Measurements from ENCODE around the gene SH3RF3. TPM values are rescaled to one million over a fixed set of nuclear protein-coding genes. Genes with fewer than 3 reads are reported as not detected.
"Not testable (repeated sequence)": the region's sequence is repeated elsewhere in the genome, so short reads cannot be mapped to it uniquely, and the experiment has no call there.

Gene SH3RF3
- total RNA-seq, 4 donors from 2014 or later = 2.8 to 5.7 (median 3.0) TPM

DNA sequence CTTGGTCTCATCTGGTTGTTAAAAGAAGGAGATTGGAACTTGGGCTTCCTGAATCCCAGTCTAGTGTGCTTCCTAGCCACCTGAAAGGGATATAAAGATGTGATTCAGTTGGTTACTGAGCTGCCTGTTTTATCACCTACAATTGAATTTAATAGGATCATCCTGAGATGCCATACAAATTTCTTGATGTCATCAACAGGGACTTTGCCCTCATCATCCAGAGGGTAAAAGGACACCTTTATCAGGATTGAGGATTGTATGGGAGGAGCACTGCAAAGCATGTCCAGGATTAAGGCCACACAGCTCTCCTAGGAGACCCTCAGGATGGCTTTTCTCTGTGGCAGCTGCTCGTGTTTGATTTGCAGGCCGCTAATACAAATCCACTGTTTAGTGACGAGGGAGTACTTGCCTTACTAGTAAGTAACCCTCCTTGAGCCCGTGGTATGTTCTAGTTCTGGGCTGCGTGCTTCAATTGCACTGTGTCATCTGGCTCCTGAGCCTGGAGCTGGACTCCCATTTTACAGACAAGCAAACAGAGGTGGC is 28.6 kb downstream of the SH3RF3 start:
- H3K36me3 ChIP-seq = no peaks in the 10 kb centered on the region
- DNase-seq (no peak), ATAC-seq (no peak)
- H3K9me3 ChIP-seq = no peaks in the 10 kb centered on the region
- H3K4me3 ChIP-seq = no peak overlapping the region
- H3K4me1 ChIP-seq = peaks cover 4 to 15% of the 10 kb centered on the region in 2 donors
- in situ Hi-C loops (cut with MboI; ENCODE audit: low sequenced_read_pairs in 4 of 4) = no loop called here
- TF ChIP-seq, protein P1, sequence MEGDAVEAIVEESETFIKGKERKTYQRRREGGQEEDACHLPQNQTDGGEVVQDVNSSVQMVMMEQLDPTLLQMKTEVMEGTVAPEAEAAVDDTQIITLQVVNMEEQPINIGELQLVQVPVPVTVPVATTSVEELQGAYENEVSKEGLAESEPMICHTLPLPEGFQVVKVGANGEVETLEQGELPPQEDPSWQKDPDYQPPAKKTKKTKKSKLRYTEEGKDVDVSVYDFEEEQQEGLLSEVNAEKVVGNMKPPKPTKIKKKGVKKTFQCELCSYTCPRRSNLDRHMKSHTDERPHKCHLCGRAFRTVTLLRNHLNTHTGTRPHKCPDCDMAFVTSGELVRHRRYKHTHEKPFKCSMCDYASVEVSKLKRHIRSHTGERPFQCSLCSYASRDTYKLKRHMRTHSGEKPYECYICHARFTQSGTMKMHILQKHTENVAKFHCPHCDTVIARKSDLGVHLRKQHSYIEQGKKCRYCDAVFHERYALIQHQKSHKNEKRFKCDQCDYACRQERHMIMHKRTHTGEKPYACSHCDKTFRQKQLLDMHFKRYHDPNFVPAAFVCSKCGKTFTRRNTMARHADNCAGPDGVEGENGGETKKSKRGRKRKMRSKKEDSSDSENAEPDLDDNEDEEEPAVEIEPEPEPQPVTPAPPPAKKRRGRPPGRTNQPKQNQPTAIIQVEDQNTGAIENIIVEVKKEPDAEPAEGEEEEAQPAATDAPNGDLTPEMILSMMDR (IDR thresholded peaks at IDR 0.05 in 4 of 5, conservative IDR thresholded peaks at IDR 0.05 in 1 of 5) = no peak
- TF ChIP-seq POLR2A (IDR thresholded peaks at IDR 0.05) = no peak
- no peaks in the 10 kb centered on the region for H3K27me3 ChIP-seq
- H3K27ac ChIP-seq = no peak overlapping the region
- intact Hi-C loops (cut with DNase I; ENCODE audit: low total_unique reads) = no loop called here

DNA sequence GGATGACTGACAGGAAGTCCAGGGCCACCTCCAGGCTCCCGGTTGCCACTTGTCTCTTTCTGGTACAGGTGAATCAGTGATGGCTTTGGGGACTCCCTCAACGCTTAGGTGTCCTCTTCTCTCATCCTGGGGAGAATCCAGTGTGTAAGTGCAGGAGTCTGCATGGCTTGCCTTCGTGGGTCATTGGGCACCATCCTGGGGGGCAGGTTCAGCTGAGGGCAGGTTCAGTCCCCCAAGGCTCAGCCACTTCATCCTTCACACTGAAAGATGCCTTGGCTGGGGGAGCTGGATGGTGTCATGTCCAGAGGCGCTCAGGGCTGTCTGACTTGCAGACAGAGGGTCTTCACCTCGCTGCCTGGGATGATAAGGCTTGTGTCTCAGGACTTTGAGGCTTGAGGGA is 29.2 kb downstream of the SH3RF3 start:
- Histone ChIP-seq H3K4me1 (peaks cover 4 to 15% of the 10 kb centered on the region in 2 donors), H3K9me3 (no peaks in the 10 kb centered on the region), H3K27ac (no peak overlapping the region), H3K36me3 (no peaks in the 10 kb centered on the region), H3K27me3 (no peaks in the 10 kb centered on the region), H3K4me3 (no peak overlapping the region)
- ATAC-seq = no peak
- TF ChIP-seq POLR2A (IDR thresholded peaks at IDR 0.05) = no peak
- TF ChIP-seq, protein P1 (IDR thresholded peaks at IDR 0.05 in 4 of 5, conservative IDR thresholded peaks at IDR 0.05 in 1 of 5) = no peak
- in situ Hi-C loops (cut with MboI; ENCODE audit: low sequenced_read_pairs in 4 of 4) = no loop called here
- DNase-seq = no peak
- intact Hi-C loops (cut with DNase I; ENCODE audit: low total_unique reads) = no loop called here

DNA sequence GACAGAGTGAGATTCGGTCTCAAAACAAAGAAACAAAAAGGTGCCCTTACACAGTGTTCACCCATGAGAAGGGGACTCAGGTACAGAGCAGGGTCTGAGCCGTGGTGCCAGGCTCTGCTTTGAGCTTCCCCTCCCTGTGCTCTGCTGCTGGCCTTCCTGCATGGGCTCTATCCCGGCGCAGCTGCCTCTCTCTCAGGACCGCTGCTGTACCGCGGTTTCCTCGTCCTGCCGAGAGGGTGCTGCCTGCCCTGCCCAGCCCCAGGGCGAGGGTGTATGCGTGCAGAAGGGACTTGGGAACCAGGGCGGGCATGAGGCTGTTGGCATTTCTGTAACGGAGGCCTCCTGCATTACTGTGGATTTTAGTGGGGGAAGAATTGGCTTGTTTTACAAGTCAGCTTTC is 30.1 kb downstream of the SH3RF3 start:
- Histone ChIP-seq H3K36me3 (no peaks in the 10 kb centered on the region), H3K4me3 (no peak overlapping the region), H3K27me3 (no peaks in the 10 kb centered on the region), H3K4me1 (peaks cover 8 to 16% of the 10 kb centered on the region in 2 donors), H3K27ac (no peak overlapping the region), H3K9me3 (no peaks in the 10 kb centered on the region)
- intact Hi-C loops (cut with DNase I; ENCODE audit: low total_unique reads) (no loop called here), in situ Hi-C loops (cut with MboI; ENCODE audit: low sequenced_read_pairs in 4 of 4) (no loop called here)
- ATAC-seq = no peak
- TF ChIP-seq POLR2A (IDR thresholded peaks at IDR 0.05) = no peak
- TF ChIP-seq, protein P1 (IDR thresholded peaks at IDR 0.05 in 4 of 5, conservative IDR thresholded peaks at IDR 0.05 in 1 of 5) = no peak
- no peak for DNase-seq

DNA sequence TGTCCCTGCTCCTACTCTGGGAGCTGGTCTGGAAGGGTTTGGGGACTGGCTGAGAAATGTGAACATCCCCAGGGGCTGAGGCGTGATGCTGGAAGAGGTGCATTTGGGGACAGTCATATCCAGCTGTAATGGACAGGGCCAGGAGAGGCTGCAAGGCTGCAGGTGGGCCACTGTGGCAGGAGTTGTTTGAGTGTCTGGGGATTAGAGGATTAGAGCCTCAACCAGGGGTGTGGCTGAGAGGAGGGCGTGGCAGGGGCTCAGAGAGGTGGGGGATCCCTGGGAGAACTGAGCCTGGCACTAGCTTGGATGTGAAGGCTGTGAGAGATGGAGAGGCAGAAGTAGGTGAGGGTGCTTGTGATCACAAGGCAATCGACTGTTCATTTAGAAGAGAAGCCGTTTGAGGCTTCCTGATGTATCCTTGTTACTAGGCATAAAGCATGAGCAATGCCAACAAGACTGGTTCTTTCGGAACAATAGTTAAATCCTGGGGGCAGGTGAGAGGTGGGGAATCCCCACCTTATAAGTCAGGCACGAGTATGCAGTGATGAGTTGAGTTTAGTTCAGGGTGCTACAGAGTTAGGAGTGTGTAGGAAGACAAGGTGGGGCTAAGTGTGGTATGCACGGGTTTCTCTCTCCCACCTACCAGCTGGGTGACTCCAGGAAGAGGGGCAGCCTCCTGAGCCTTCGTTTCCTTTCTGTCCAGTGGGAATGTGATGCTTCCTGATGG is 31.9 kb downstream of the SH3RF3 start:
- no peaks in the 10 kb centered on the region for H3K36me3 ChIP-seq
- no peak overlapping the region for H3K4me3 ChIP-seq
- DNase-seq (no peak), ATAC-seq (no peak)
- no peak for TF ChIP-seq POLR2A (IDR thresholded peaks at IDR 0.05)
- TF ChIP-seq, protein P1 (IDR thresholded peaks at IDR 0.05 in 4 of 5, conservative IDR thresholded peaks at IDR 0.05 in 1 of 5) = no peak
- H3K9me3 ChIP-seq = no peaks in the 10 kb centered on the region
- H3K4me1 ChIP-seq = peaks cover 19 to 23% of the 10 kb centered on the region in 2 donors
- intact Hi-C loops (cut with DNase I; ENCODE audit: low total_unique reads) = no loop called here
- no peaks in the 10 kb centered on the region for H3K27me3 ChIP-seq
- in situ Hi-C loops (cut with MboI; ENCODE audit: low sequenced_read_pairs in 4 of 4) = no loop called here
- no peak overlapping the region for H3K27ac ChIP-seq

DNA sequence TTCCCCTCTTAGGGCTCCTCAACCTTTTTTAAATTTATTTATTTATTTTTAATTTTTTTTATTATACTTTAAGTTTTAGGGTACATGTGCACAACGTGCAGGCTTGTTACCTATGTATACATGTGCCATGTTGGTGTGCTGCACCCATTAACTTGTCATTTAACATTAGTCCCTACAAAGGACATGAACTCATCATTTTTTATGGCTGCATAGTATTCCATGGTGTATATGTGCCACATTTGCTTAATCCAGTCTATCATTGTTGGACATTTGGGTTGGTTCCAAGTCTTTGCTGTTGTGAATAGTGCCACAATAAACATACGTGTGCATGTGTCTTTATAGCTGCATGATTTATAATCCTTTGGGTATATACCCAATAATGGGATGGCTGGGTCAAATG is 33.4 kb downstream of the SH3RF3 start:
- H3K27me3 ChIP-seq; DNase-seq; H3K4me3 ChIP-seq; H3K36me3 ChIP-seq; ATAC-seq; in situ Hi-C loops (cut with MboI; ENCODE audit: low sequenced_read_pairs in 4 of 4); H3K27ac ChIP-seq; H3K9me3 ChIP-seq; intact Hi-C loops (cut with DNase I; ENCODE audit: low total_unique reads): not testable (repeated sequence)
- peaks cover 12 to 26% of the 10 kb centered on the region in 2 donors for H3K4me1 ChIP-seq
